OCI-LY3 (cell line): Measurements from ENCODE around the gene TMEM242.

Experiments
- EZH2phosphoT487 ChIP-seq: fragments of 200-600 bp; shearing (Covaris generic); IDR thresholded peaks from 2 replicates; pipeline ENCODE4 v1.6.1; 2018; ENCODE audit warnings: antibody characterized with exemption, mixed run types, low read depth
- TF ChIP-seq, protein P1 (sequence below): fragments of 200-600, 300-600 bp; sonication (generic); IDR thresholded peaks from 2 replicates; pipeline ENCODE4 v1.5.1; 2014; ENCODE audit warnings: antibody characterized with exemption, low read length, low read depth

DNA sequence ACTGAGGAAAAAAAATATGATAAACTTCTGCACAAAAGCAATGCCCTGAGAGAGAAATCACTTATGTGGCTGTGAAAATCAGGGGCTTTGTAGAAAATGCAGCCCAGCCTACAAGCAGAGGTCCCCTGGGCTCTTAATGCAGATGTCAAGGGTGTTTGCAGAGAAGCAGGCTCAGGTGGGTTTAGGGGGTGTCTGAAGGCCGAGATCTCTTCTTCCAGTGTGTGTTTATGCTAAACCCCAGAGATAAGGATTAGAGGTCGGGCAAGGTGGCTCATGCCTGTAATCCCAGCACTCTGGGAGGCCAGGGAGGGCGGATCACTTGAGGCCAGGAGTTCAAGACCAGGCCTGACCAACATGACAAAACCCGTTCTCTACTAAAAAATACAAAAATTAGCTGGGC, 78.5 kb downstream of the TMEM242 start:
- TF ChIP-seq, protein P1, sequence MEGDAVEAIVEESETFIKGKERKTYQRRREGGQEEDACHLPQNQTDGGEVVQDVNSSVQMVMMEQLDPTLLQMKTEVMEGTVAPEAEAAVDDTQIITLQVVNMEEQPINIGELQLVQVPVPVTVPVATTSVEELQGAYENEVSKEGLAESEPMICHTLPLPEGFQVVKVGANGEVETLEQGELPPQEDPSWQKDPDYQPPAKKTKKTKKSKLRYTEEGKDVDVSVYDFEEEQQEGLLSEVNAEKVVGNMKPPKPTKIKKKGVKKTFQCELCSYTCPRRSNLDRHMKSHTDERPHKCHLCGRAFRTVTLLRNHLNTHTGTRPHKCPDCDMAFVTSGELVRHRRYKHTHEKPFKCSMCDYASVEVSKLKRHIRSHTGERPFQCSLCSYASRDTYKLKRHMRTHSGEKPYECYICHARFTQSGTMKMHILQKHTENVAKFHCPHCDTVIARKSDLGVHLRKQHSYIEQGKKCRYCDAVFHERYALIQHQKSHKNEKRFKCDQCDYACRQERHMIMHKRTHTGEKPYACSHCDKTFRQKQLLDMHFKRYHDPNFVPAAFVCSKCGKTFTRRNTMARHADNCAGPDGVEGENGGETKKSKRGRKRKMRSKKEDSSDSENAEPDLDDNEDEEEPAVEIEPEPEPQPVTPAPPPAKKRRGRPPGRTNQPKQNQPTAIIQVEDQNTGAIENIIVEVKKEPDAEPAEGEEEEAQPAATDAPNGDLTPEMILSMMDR, result no peak
- no peak for TF ChIP-seq EZH2phosphoT487
